ENCODE data around the gene RIMOC1. TPM values are rescaled to one million over a fixed set of nuclear protein-coding genes. Genes with fewer than 3 reads are reported as not detected.

Gene RIMOC1
- total RNA-seq, 1 donor from 2014 or later: 10.7 TPM

Other genes with a start within 250 kb of the RIMOC1 start
- gene OXCT1, start 33.9 kb upstream of the RIMOC1 start, total RNA-seq: 12.9 and 21.8 TPM in 2 replicates
- gene FBXO4, start 20.9 kb downstream of the RIMOC1 start, total RNA-seq: 5.2 and 7.2 TPM in 2 replicates